ENCODE measurements around the gene TSACC. TPM values are rescaled to one million over a fixed set of nuclear protein-coding genes. Genes with fewer than 3 reads are reported as not detected.
A peak's percentile ranks its signal among the peaks of the same experiment; 100 is the strongest.

TSACC gene
- total and polyA plus RNA-seq, 2 of the 8 experiments (the other 6 are each of a cell fraction or from before 2014, with no cell fraction given) = 1.0 to 5.0 TPM

GRCh38 chr1:156389311-156389710 is 51.0 kb downstream of the TSACC start:
- H2BK120ac ChIP-seq (replicated peaks; ENCODE audit: low read depth, low read length) = no peak overlapping the region
- TF ChIP-seq BRCA1 (IDR thresholded peaks at IDR 0.05; ENCODE audit: low read depth, low read length) = no peak
- TF ChIP-seq KDM4A (IDR thresholded peaks at IDR 0.05; ENCODE audit: low read depth, low read length, severe bottlenecking) = no peak
- no peak for TF ChIP-seq EZH2 (IDR thresholded peaks at IDR 0.05; ENCODE audit: low read depth, low read length, severe bottlenecking)
- no peak for TF ChIP-seq CREB1 (IDR thresholded peaks at IDR 0.05)
- TF ChIP-seq, protein P1, sequence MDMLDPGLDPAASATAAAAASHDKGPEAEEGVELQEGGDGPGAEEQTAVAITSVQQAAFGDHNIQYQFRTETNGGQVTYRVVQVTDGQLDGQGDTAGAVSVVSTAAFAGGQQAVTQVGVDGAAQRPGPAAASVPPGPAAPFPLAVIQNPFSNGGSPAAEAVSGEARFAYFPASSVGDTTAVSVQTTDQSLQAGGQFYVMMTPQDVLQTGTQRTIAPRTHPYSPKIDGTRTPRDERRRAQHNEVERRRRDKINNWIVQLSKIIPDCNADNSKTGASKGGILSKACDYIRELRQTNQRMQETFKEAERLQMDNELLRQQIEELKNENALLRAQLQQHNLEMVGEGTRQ (IDR thresholded peaks at IDR 0.05; ENCODE audit: low read length) = no peak
- TF ChIP-seq EGR1 (IDR thresholded peaks at IDR 0.05; ENCODE audit: borderline replicate concordance, low read depth, low read length) = no peak
- no peak for TF ChIP-seq JUN (IDR thresholded peaks at IDR 0.05; ENCODE audit: low read depth, low read length)
- no peak for TF ChIP-seq NANOG (IDR thresholded peaks at IDR 0.05; ENCODE audit: insufficient read depth, low read depth, low read length, poor library complexity, severe bottlenecking)
- no peak for TF ChIP-seq KDM5A (IDR thresholded peaks at IDR 0.05; ENCODE audit: low read length)
- TF ChIP-seq TBP (IDR thresholded peaks at IDR 0.05; ENCODE audit: low read depth, low read length) = no peak
- TF ChIP-seq GABPA (IDR thresholded peaks at IDR 0.05; ENCODE audit: borderline replicate concordance, insufficient read depth, low read length) = no peak
- TF ChIP-seq MAFK (IDR thresholded peaks at IDR 0.05; ENCODE audit: low read depth, low read length) = no peak

More at GRCh38 chr1:156389311-156389710, 51.0 kb downstream of the TSACC start:
- peak overlapping the region; percentile 86; the same call in 1 of the 2 replicates for H2BK12ac ChIP-seq (ENCODE audit: low read depth, low read length)
- peaks cover 4% of the 10 kb centered on the region; the same call in 1 of the 2 replicates for H3K23me2 ChIP-seq (ENCODE audit: low read depth, low read length)
- H4K91ac ChIP-seq (replicated peaks; ENCODE audit: insufficient read length, low read length) = no peak overlapping the region
- H3K27me3 ChIP-seq (replicated peaks in 1 of 4; ENCODE audit: control insufficient read depth in 3 of 4, extremely low read depth in 1 of 4, insufficient read depth in 3 of 4, low read length in 3 of 4) = peaks cover 14 to 64% (median 56%) of the 10 kb centered on the region in 4 experiments
- no peak overlapping the region for H3K14ac ChIP-seq (ENCODE audit: insufficient read length)
- no peaks in the 10 kb centered on the region for H3K36me3 ChIP-seq (ENCODE audit: control insufficient read depth in 2 of 4, insufficient read depth in 4 of 4, low read length in 3 of 4)
- DNase-seq (ENCODE audit: low read depth in 1 of 2, low spot score in 2 of 2) = no peak
- H3K9ac ChIP-seq (replicated peaks in 1 of 4; ENCODE audit: extremely low read depth in 1 of 4, low read depth in 3 of 4, low read length in 3 of 4) = no peak overlapping the region
- H3K4me3 ChIP-seq (ENCODE audit: extremely low read depth in 1 of 4, insufficient read depth in 2 of 4, low read depth in 3 of 4, low read length in 4 of 4) = no peak overlapping the region
- no peaks in the 10 kb centered on the region for H3K9me3 ChIP-seq (ENCODE audit: insufficient read depth in 2 of 2, low read depth in 1 of 2, low read length in 1 of 2)
- peak overlapping the region; percentile 89; the same call in 1 of the 2 replicates for H2BK15ac ChIP-seq (ENCODE audit: low read length)
- H3K18ac ChIP-seq (ENCODE audit: extremely low read depth, low read length) = peak overlapping the region; percentile 38; the same call in 1 of the 2 replicates
- no peak overlapping the region for H4K5ac ChIP-seq (ENCODE audit: insufficient read length, low read depth, low read length)
- H4K20me1 ChIP-seq (replicated peaks in 1 of 2; ENCODE audit: control insufficient read depth in 1 of 2, insufficient read depth in 2 of 2, low read length in 2 of 2) = no peaks in the 10 kb centered on the region
- H3K79me2 ChIP-seq (ENCODE audit: control insufficient read depth in 1 of 2, insufficient read depth in 2 of 2, low read length in 2 of 2) = no peaks in the 10 kb centered on the region
- ChIA-PET POLR2A (ENCODE audit: partially characterized antibody) (interaction anchor here (1.0 to 7.3 kb wide), 11 partner anchors 12 to 61 kb away, joined by 3 to 26 read pairs (median 5); no protein-coding TSS in a partner anchor), CTCF (ENCODE audit: partially characterized antibody) (interaction anchor here (0.6 to 26.1 kb wide), 12 partner anchors 8 to 154 kb away, joined by 3 to 574 read pairs (median 20); partner anchors contain the start of gene RHBG)
- no peak overlapping the region for H3K56ac ChIP-seq (replicated peaks; ENCODE audit: insufficient read length, low read depth, low read length)
- no peak overlapping the region for H3K4ac ChIP-seq (replicated peaks; ENCODE audit: insufficient read length, low read depth, low read length)
- no peak overlapping the region for H3K27ac ChIP-seq (ENCODE audit: low read depth, low read length)
- peaks cover 10 to 47% (median 33%) of the 10 kb centered on the region in 4 experiments for H3K4me1 ChIP-seq (replicated peaks in 1 of 4; ENCODE audit: control insufficient read depth in 3 of 4, insufficient read depth in 4 of 4, low read length in 3 of 4)
- H3K4me2 ChIP-seq (ENCODE audit: insufficient read depth in 1 of 2, low read depth in 2 of 2, low read length in 2 of 2) = no peak overlapping the region; a peak in 1 of 4 replicates
- H2BK20ac ChIP-seq (ENCODE audit: low read length) = peak overlapping the region; percentile 83
- 91% methylated on average over 8 of the region's 8 CpGs; no CpG with 5 or more reads in 1 of the 2 experiments for WGBS, 2 experiments (ENCODE audit: extremely low coverage in 1 of 2, insufficient coverage in 1 of 2, insufficient read length in 1 of 2, insufficient replicate concordance in 2 of 2, low coverage in 1 of 2, low lambda C conversion rate in 2 of 2, missing lambda C conversion rate in 1 of 2)
- H4K8ac ChIP-seq (ENCODE audit: extremely low read depth, insufficient read depth, low read length) = no peak overlapping the region
- H3K79me1 ChIP-seq (ENCODE audit: low read depth, low read length) = no peaks in the 10 kb centered on the region
- no peak overlapping the region for H2AFZ ChIP-seq (ENCODE audit: low read length)
- no peak overlapping the region for H3K23ac ChIP-seq (ENCODE audit: insufficient read length)
- FAIRE-seq = no peak
- H2BK5ac ChIP-seq (ENCODE audit: low read depth, low read length) = no peak overlapping the region
- H2AK5ac ChIP-seq (ENCODE audit: low read depth, low read length) = peak overlapping the region; percentile 65; the same call in 1 of the 2 replicates

Data from H1 (cell line).